Measurements from ENCODE around the gene TMPRSS5.
"Not testable (repeated sequence)": the region's sequence is repeated elsewhere in the genome, so short reads cannot be mapped to it uniquely, and the experiment has no call there.

Gene TMPRSS5

GRCh38 chr11:113697111-113697510 lies 9.0 kb downstream of the TMPRSS5 start:
- peak; percentile 10 for DNase-seq

- no peak for DNase-seq
Measured at GRCh38 chr11:113695207-113695606, 10.9 kb downstream of the TMPRSS5 start.

DNA sequence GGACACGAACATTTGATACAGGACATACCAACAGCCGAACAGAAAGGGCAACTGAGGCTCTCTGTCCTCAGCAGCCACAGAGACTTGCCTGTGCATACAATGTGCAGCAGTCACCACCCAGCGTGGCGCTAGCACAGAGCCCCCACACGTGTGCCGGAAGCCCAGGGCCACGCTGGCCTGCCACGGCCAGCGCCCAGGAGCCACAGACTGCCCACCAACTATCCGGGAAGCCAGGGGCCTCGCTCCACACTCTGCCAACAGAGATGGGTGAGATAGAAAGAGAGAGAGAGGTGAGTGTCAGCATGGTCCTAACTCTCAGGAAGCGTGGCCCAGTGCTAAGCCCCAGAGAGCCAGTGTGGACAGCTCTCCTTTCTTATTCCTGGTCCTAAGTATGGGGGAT lies 11.7 kb downstream of the TMPRSS5 start:
- no peak for DNase-seq

DNA sequence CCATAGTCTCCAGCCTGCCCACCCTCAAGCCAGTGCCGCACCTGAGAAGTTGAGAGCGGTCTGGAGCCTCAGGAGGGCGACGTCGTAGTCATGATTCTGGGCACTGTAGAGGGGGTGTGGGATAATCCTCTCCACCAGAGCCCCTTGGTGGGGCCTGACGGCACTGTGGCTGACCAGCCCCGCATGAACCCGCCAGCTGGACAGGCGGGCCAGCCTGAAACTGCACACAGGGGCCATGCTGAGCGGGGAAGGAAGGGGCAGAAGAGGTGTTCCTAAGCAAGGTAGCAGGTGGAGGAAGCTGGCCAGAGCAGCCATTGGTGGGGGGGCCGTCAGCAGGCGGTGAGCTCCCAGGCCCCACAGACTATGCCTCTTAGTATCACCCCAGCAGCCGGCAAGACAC lies 13.1 kb downstream of the TMPRSS5 start:
- no peak for DNase-seq

- peak; percentile 87 for DNase-seq
Measured at GRCh38 chr11:113690619-113691569, 15.2 kb downstream of the TMPRSS5 start.

DNA sequence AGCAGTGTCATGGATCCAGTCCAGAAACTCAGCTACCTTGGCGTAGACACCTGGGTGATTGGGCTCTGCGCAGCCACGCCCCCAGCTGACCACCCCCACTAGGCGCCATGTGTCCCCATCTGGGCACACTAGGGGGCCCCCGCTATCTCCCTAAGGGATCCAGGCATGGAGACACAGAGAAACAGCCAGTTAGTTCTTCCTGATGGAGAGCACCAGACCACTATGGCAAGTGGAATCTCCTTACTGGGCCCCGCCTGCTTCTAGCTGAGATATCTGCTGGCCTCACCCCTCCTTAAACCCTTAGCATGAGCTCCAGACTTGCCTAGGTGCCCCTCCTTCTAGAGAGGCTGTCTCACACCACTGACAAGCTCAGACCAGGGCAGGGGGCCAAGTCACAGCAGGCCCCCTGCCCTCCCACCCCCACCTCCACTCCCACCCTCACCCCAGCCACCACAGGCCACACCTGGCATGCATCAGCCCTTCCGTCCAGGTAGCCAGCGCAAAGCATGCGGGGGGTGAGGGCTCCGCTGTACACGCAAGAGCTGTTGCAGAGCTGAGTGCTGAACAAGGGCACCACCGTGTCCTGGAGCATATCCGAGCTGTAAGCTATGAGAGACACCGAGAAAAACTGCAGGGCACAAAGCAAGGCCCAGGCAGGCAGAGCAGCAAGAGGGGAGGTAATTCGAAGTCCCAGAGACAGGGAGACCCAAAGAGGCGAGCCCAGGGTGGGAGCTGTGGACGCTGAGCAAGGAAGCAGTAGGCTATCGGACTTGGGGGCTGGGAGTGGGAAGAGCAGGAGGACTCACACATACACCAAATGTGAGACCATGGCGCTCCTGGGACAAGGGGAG lies 16.1 kb downstream of the TMPRSS5 start:
- peak; percentile 89 for DNase-seq

DNA sequence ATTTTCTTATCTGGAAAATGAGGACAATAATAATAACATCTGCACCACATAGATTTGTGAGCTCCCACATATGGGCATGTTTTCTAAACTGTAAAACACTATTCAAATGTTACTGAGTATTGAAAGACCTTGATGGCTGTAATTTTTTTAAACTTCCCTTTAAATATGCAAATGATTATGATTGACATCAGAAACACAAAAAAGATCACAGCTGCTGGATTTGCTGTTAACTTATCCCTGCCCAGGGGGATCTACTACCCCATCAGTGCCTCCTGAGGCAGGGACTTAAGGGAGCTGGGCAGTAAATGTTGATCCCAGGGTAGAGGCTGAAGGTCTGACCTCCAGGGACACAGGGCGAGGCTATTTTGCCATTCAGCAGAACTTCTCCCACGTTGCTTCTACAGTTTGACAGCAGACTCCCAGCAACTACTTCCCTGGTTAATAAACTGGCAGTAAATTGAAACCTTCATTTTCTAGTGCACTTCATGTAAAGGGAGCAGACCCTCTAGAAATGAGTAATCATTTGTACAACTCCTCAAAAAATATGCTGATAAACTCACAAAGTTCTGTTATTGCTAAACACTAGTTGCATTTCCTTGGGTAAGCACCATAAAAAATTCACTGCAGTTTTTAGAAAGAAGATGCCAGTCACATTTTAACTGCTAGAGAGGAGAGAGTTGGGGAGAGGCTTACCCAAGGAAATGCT lies 20.3 kb downstream of the TMPRSS5 start:
- no peak for DNase-seq

- DNase-seq: no peak
Measured at GRCh38 chr11:113684496-113684895, 21.6 kb downstream of the TMPRSS5 start.

GRCh38 chr11:113683481-113684046 lies 22.5 kb downstream of the TMPRSS5 start:
- no peak for DNase-seq

GRCh38 chr11:113681711-113682413 lies 24.2 kb downstream of the TMPRSS5 start:
- DNase-seq: peak; percentile 97

DNA sequence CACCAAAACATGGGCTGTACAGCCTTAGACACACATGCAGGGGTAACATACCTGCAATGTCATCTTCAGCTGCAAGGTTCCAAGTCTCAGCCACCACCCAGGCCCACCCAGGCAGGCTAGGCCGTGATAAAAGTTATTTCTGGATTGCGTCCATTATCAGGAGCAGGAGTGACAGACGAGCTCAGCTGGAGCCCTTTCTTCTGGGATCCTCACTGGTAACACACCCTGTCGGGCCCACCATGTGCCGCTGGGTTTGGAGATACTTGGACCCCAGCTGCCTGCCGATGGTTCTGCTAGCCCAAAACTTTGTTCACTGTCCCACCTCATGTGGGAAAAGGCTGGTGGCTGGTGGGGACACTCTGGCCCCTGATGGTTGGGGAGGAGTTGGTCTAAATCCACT lies 24.8 kb downstream of the TMPRSS5 start:
- no peak for DNase-seq

GRCh38 chr11:113677685-113678084 lies 28.4 kb downstream of the TMPRSS5 start:
- DNase-seq: no peak

DNA sequence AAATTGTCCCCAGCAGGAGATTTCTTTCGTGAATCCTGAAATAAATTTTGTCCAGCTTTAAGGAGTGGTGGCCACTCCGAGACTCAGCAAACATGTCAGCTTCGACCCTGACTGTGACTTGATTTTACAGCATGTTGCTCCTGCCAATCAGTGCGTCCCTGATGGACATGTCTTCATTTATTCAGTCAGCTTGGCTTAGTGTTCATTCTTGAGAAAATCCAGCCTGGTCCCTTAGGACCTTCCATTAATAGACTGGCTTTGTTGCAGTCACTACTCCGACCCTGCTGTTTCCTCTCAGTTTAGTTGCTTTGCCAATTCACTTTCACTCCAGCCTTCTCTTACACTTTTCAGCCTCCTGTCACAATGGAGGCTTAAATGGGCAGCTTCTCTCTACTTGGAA lies 30.5 kb downstream of the TMPRSS5 start:
- DNase-seq: peak; percentile 58

DNA sequence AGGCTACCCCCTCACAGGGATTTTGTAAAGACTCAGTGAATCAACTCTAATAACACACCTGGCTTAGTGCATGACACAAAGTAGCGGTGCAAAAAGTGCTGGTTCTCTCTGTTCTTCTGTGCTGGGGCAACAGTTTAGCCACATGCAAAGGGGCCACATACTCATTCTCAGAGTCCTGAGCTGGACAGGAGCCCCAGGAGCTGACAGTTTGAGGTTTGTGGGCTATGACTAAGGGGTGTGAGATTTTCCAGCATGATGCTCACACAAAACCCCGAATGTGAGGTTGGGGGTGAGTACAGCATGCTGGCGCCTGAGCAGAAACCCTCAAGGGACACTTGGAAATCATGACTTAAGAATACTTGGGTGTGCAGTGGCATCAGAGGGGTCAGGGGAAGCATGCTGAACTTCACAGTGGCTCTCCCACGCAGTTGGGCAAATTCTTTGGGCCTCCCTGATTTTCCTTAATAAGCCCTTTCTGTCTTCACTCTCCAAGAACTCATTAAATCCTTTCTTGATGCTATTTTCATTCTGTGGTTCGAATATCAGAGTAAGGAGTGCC lies 31.0 kb downstream of the TMPRSS5 start:
- DNase-seq: no peak

DNA sequence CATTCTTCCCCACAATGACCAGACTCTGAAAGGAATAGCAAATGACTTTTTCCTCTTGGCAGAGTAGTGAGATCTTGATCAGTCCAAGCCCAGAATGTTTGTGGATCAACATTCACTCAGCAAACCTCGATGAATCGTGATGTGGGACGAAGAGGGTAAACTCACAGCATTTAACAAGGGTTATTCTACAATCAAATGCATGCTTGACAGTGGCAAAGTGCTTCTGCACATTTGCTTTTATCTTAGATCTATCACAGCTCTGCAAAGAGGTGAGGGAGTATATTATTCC lies 31.8 kb downstream of the TMPRSS5 start:
- no peak for DNase-seq

DNA sequence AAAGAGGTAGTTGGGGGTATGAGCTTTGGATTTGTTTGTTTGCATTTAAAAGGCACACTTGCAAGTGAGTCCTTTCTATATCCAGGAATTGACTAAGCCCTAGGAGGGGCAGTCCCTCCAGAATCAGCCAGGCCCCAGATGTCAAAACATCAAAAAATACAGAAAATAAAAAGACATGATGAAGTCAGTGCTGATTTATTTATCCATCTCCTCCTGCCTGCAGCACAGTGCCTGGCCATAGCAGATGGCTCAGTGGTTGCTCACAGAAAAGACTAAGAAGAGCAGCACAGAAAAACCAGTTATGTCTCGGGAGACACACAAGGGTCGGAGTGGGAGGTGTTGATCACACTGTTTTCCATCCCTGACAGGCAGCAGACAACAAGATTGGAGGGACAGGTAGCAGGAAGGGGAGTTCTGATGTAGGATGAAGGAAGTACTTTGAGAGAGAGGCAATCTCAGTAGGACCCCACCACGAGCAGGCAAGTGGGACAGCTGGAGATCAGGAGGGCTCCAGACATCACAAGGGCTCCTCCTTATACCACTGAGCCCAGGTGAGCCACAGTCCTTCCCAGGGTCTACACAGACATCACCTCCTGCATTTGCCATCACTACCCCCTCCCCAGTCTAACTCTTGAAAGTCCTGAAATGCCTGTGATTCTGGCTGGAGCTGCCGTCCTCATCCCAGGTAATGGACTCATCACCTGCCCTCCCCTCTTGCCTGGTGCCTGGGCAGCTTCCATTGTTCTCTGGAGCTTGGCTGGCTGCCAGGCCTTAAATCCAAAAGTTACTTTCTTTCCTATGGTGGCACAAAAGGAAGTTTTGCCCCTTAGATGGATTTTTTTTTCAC lies 32.3 kb downstream of the TMPRSS5 start:
- peak; percentile 47 for DNase-seq

DNA sequence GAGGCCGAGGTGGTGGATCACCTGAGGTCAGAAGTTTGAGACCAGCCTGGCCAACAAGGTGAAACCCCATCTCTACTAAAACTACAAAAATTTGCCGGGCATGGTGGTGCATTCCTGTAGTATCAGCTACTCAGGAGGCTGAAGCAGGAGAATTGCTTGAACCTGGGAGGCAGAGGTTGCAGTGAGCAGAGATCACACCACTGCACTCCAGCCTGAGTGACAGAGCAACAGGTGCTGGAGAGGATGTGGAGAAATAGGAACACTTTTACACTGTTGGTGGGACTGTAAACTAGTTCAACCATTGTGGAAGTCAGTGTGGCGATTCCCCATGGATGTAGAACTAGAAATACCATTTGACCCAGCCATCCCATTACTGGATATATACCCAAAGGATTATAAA lies 34.2 kb downstream of the TMPRSS5 start:
- DNase-seq: not testable (repeated sequence)

DNA sequence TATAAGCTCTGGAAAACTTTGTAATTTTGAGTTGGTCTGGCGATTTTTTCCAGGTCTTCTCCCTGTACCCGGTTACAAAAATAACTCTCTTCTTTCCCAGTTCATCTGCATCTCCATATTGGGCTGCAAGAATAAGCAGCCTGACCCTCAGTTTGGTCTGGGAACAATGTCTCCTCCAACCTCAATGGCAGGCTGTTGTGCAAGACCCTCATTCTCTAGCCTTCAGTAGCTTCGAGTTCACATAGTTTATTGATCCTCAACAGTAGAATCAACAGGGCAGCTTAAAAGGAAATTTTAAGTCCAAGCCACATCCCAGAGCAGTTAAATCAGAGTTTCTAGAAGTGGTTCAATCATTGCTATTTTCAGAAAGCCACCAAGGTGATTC lies 35.3 kb downstream of the TMPRSS5 start:
- no peak for DNase-seq

GRCh38 chr11:113670149-113670830 lies 35.8 kb downstream of the TMPRSS5 start:
- DNase-seq: no peak

DNA sequence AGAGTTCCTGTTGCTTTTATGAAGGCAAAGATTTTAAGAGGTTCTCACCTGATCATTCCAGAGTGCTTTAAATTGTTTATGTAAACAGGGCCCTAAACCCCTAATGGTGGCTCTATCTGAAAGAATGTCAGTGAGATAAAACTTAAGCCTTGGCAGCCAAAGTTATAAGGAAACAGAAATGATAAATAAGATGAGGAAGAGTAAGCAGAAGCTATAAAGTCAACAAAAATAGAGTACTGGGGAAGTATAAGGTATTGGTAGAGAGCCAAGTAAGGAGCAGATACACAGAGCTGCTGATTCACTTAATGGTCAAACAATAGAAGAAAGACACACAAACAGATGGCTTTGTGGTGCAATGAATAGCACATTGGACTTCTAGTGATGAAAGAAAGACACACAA lies 37.9 kb downstream of the TMPRSS5 start:
- peak; percentile 65 for DNase-seq

GRCh38 chr11:113667801-113668200 lies 38.3 kb downstream of the TMPRSS5 start:
- DNase-seq: no peak

Measured in NCI-H69 (cell line).